Pulmonary artery endothelial cell (primary cell): Measurements from ENCODE around the gene NPTXR. TPM values are rescaled to one million over a fixed set of nuclear protein-coding genes. Genes with fewer than 3 reads are reported as not detected.

Source experiments
- DNase-seq: peaks from one replicate; pipeline ENCODE4 v3.0.0-alpha.2; 2011; ENCODE audit warnings: low read depth, low spot score
- total RNA-seq: library from RNA; depleted of rRNA; stranded (reverse); fragments of >200 nt; gene quantifications from 2 replicates; pipeline ENCODE4 v1.2.3, GENCODE V29; 2014

NPTXR gene
- total RNA-seq, 1 donor from 2014 or later, result 0.13 TPM

DNA sequence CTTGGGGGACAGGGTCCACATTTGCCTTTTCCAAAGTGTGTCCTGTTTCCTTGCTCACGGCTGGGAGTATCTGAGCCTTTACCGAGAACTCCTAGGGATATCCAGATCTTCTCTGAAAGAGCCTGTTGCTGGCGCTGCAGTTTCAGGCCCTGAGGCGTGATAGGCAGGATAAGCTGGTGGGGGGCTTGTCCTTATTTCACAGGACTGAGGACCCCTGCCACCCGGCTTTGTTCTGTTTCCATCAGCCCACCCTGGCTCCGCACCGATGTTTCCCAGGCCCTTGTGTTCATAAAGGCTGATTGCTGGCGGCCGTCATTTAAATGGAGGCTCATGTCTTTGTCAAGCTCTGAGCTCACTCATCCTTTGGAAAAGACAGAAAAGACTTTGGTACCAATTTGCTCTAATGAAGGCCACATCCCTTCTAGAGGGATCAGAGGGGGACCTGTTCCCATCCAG, 9.4 kb upstream of the NPTXR start:
- DNase-seq, result no peak

DNA sequence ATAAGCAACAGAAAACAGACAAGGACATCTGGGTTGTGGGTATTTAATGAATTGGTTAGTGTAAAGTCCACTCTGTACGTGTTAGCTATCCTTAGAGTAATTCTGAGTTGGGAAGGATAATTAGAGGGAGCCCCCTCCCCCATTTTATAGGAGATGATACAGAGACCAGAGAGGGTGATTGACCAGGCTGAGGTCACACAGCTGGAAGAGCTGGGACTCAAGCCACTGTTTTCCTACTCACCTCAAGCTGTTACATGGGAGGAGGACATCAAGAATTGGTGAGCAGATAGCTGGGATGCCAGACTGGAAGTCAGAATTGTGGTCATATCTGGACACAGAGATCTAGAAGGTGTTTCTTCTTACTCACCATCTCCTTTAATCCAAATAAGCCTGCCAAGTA, 8.7 kb upstream of the NPTXR start:
- DNase-seq, result no peak

DNA sequence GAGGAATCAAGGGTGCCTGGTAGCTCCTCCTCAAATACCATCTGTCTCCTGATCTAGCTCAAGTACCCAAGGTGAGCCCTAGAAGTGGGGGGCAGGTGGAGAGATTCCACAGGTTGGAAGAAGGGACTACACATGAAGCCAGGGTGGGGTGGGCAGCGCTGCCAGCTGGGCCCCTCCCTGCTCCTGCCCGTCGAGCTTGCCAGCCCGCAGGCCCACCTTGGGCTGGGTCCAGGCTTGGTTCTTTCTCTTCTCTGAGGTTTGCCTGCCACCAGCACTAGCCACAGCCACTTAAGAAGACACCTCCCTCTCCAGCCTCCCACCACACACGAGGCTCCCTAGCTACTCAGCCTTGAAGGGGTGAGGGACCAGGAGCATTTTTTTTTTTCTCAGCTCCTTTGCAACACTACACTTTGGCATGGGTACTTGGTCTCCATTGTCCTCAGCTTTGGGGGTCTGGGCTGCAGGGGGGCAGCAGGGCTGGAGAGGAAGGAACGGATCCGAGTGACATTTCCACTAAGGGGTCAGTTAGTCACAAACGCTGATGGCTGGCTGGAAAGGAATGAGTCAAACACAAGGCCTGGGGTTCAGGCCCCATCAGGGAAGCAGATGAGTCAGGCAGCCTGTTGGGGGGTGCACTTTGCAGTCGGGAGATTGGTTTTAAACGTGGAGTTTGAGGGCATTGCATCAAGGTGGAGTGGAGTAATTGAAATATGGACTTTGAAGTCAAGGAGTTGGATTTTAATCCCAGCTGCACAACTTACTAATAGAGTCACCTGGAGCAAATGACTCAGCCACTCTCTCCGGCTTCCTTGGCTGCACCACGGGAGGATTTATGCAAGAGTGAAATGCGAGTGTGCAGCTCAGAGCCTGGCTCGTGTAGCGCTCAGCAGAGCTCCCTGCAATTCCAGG, 7.4 kb upstream of the NPTXR start:
- DNase-seq, result no peak

DNA sequence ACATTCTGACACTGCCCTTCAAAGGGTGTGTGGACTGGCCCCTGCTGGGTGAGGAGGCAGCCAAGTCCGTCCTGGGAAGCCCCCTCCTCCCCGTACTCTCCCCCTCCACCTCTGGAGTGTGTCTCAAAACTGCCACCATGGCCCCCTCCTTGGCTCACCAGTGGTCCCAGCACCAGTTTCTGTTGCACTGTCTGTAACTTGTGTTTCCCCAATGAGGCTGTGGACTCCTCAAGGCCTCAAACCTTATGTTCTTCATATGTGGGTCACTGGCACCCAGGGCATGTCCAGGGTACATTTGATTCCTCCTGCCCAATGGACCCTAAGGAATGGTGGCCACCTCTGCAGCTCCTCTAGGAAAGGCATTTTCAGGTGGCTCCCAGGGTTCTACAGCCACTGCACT, 6.6 kb upstream of the NPTXR start:
- no peak for DNase-seq

DNA sequence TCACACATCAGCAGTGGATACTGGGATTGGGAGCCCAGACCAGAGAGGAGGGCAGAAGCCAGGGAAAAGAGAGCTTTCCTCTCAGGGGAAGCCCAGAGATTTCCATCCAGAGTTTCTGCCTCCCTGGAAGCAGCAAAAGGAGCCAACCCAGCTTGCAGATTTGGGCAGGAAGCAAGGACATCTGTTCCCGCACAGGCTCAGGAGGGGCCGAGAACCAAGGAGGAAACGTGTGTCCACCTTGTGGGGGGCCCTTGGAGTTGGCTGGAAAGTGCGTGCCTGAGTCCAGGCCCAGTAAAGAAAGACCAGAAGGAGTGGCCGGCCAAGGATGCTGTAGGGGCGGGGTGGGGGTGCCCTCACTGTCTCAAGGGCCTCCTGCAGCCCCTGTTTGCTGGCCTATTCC, 6.0 kb upstream of the NPTXR start:
- no peak for DNase-seq

DNA sequence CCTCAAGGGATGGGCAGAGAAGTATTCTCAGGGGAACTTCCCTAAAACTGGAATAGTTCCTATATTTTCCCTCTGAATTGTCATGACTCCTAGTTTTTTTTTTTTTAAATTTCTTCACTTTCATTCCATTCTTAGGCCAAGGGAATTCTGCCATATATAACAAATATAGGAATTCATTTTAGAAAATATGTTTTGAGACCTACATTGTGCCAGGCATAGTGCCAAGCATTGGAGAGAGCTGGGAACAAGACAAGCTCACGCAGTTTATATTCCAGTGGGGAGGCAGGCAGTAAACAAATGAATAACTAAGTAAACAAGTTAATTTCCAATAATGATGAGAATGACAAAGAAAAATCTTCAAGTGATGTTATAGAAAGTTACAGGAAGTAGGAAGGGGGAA, 2.6 kb upstream of the NPTXR start:
- no peak for DNase-seq

DNA sequence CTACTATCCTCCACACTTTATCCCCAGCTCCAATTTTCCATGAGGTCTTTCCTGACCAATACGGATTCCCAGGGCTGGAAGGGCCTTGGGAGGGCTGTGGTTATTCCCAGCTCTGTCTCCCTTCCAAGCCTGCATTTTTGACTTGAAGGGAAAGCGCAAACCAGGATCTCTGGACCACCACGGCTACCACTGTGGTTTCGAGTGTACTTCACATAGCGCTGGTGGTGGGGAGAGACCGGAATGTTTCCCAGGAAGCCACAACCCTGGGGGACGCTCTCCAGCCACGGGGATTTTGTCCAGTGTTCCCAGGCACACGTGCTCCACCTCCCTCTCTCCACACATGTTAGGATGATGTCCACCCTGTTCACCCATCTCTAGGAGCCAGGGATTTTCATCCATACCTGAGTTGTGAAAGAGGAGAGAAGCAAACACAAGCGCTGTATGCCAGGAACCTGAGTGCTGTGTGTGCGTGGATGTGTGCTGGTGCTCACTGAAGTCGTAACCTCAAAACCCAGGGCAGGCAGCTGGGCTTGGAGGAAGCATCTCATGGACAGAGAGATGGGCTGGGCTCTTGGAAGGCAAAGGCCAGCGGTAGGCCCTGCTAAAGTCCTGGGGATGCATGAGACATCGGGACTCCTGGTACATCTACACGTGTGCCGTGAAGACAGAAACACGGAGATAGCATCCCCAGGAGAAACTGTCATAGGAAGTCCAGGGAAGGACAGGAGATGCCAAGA, 1.3 kb upstream of the NPTXR start:
- DNase-seq, result no peak

DNA sequence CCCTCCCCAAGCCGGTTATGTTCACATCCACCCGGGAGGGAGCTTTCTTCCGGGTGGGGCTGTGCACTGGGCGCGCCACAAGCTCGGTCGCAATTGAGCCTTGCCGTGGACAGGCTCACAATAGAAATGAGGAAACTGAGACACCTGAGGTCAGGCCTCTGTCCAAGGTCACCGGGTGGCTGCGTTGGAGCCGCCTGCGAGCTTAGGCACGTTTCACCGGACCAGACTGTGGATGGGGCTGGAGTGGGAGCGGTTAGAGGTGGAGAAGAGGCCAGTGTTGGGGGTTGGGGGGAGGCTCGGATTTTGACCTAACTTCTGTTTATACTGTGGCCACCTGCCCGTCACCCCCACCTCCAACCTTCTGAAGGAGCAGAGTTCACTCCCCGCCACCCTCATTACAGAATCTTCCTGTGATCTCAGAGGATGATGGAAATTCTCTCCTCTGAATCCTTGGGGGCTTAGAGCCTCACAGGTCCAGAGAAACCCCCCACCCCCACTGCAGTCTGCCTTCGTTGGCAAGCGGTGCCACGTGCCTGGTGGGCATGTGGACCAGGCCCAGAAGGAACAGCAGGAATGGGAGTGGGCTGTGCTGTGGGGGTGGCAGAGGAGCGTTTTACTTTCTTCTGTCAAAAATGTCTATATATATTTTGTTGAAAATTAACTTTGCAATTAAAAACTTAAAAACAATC, 631 bp upstream of the NPTXR start:
- DNase-seq, result no peak

DNA sequence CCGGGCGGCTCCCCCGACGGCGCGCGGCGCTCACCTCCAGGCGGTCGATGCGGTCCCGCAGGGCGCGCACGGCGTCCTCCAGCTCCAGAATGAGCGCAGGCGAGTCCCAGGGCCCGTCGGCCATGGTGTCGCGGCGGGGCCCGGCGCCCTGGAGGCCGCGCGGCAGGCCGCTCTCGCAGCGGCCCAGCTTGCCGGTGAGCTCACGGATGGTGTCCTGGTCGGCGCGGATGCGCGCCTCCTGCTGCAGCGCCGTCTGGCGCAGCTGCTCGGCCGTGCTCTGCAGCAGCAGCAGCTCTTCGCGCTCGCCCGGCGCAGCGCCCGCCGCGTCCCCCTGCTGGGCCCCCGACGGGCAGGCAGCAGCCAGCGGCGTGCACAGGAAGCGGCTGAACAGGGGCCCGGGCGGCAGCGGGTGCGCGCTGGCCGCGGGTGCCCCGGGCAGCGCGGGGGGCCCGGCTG, 599 bp downstream of the NPTXR start:
- no peak for DNase-seq

DNA sequence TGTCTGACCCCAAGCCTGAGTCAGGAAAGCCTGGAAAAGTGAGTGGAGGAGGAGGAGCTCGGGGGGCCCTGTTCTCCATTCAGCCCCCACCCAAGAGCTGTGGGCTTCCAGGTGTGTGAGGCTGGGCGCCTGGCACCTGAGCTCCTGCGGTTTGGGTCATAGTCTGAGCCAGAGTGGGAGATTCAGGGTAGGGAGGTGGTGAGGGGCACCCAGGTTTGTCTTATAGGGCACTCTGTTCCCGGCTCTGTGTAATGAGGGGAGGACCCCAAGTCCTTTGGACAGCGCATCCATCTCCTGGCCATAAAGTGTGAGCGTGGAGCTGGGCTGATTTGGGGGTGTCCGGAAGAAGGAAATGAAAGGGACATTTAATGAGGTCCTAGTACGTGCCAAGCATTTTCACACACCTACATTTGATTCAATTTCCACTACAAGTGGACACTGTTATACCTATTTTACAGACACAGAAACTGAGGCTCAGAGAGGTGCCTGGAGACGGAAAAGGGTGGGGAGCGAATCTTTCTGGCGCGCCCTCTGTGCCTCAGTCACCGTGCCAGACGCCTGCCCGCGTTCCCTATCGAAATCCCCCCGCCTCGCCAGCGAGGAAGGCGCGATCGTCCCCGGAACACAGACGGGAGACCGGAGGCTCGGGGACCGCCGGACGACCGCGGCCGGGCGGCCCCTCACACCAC, 1.2 kb downstream of the NPTXR start:
- DNase-seq, result no peak

DNA sequence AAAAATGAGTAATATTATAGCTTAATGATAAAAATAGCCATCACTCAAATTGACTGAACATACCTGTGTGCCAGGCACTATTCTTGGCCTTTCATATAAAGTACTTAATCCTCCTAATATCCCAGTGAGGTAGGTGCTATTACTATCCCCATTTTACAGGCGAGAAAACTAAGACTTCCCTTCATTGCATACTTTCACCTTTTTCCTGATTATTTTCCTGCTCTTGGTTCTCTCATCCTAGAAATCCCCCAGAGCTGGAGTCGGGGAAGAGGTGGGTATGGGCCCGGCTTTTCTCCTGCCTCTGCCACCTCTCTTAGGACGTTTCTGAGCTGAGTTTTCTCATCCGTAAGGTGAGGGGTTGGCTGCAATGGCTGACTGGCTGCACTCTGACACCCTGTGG, 2.2 kb downstream of the NPTXR start:
- DNase-seq, result no peak

DNA sequence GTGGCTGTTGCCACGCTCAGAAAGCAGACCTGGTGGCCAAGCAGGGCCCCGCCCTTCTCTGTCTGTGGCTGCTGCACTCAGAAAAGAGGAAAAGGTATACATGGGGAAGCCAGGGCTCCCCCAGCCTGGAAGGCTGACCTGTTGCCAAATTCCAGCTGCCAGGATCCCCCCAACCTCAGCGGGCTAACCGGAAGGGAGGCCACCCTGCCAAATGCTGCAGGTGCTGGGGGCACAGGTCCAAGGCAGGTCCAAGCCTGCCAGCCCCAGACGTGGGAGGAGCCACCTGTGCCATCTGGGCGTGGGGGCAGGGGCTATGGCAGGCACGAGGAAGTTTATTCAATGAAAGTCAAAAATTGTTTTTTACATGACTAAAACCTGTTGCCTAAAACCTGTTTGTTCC, 2.6 kb downstream of the NPTXR start:
- no peak for DNase-seq

DNA sequence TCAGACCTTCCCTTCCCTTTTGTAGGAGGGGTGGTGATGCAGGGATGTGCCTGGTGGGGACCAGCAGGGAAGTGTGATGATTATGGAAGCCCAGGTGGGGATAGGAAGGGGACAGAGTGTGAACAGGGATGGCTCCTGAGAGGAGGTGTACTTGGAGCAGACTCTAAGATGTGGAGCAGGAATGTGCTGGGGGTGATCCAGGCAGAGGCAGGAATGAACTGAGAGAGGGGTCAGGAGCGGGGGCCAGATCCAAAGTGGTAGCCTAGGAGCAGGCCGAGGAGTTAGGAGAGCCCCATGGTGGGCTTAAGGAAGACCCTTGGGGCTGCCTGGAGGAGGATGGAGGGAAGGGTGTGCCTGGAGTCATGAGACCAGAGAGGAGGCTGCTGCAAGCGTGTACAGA, 3.7 kb downstream of the NPTXR start:
- DNase-seq, result no peak

DNA sequence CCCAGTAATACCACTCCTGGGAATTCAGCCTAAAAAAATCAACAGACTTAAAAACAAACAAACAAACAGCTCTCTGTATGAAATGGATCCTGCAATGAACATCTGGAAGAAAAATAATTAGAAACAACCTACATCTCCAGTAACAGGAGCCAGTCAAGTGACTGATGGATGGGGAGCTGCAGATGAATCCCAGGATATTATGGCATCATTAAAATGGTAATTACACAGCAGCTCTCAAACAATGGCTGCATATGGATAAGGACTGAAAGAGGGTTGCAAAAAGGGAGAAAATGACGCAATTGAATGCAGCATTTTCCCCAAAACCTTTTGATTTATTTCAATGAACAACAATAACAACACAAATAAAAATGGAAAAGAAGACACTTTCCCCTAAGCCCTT, 4.1 kb downstream of the NPTXR start:
- no peak for DNase-seq

DNA sequence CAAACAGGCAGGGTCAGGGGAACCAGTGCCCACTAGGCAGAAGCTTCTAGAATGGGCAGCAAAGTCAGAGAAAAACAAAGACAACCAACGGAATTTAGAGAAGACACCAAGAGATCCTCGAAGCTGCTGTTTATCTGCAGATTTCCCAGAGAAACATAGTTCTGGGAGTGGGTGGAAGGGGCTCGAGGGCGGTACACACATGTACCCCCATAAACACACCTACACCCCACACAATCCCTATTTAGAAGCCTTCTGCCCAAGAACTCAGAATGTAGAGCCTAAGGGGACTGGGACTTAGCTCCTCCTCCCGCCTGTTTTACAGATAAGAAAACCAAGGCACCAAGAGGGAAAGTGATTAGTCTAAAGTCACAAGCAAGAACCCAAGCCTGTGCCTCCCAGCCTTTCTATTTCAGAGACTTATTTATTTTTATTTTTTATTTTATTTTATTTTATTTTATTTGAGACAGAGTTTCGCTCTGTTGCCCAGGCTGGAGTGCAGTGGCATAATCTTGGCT, 6.4 kb downstream of the NPTXR start:
- no peak for DNase-seq

DNA sequence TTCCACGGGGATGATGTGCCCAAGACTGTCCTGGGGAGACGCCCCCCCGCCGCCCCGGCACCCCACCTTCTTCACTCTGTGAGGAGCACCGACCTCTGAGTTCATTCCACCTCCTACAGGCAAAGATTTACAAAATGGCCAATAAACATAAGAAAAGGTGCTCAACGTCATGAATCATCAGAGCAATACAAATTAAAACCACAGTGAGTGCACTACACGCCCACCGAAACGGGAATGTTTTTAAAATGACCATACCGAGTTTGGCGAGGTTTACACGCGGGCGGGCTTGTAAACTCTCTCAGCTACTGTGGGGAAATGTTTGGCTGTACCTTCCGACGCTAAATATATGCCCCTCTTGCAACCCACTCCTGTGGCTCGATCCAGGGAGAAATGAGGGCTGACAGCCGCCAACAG, 7.9 kb downstream of the NPTXR start:
- DNase-seq, result no peak

DNA sequence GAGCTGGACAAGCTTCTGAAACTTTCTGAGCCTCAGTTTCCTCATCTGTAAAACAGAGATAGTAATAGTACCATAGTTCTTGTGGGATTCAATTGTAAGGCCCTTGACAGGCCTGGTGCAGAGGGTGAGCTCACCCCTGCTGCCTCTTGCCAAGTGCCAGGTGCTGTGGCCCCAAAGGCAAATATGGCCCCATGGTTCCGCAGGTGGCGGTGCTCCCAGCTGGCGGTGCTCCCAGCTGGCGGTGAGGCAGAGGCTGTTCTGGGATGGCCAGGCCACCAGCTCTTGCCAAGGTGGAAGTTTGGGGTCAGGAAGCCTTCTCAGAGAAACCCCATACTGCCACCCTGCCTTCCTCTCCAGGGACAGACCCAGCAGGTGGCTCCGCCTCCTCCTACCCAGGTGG, 8.8 kb downstream of the NPTXR start:
- no peak for DNase-seq

DNA sequence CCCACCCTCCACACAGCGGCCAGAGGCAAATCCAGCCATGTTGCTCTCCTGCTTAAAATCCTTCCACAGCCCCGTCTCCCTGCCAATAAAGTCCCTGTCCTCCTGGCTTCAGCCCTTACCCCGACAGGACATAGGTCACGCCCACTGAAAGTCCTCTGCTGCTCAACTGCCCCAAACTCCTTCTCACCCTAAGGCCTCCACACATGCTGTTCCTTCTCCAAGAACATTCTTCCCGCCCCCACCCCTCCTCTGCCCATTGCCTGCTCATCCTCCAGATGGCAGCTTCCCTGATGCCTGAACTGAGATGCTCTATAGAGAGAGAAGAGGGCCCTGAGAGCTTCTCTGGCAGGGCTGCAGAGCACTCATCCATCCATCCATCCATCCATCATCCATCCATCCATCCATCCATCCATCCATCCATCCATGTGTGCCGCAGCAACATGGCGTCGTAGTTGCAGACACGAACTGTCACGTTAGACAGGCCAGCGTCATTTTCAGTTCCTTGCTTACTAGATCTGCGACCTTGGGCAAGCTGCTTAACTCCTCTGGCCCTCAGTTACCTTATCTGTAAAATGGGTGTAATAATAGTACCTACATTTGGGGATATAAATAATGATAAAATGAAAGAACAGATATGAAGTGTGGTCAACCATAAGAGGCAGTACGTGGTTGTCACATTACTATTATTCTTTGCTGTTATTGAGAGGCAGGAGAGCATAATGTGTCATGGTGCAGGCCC, 9.4 kb downstream of the NPTXR start:
- no peak for DNase-seq

DNA sequence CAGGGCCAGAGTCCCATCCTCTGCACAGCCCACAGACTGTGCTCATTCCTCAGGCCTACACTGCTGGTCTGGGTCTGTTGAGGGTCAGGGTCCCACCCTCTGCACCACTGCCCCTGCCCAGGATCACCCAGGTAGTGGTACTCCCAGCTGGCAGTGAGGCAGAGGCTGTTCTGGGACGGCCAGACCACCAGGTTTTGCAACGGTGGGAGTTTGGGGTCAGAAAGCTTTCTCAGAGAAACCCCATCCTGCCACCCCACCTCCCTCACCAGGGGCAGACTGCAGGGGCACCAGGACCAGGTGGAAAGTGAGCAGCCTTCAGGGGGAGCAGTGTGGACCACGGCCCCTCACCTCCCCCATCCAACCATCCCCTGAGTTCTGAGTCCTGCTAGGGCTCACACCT, 10.8 kb downstream of the NPTXR start:
- no peak for DNase-seq
